ENCODE data around the gene C5AR2. TPM values are rescaled to one million over a fixed set of nuclear protein-coding genes. Genes with fewer than 3 reads are reported as not detected.
"Not testable (repeated sequence)": the region's sequence is repeated elsewhere in the genome, so short reads cannot be mapped to it uniquely, and the experiment has no call there.

Gene C5AR2
- total RNA-seq, 1 donor from 2014 or later, result 6.4 TPM

DNA sequence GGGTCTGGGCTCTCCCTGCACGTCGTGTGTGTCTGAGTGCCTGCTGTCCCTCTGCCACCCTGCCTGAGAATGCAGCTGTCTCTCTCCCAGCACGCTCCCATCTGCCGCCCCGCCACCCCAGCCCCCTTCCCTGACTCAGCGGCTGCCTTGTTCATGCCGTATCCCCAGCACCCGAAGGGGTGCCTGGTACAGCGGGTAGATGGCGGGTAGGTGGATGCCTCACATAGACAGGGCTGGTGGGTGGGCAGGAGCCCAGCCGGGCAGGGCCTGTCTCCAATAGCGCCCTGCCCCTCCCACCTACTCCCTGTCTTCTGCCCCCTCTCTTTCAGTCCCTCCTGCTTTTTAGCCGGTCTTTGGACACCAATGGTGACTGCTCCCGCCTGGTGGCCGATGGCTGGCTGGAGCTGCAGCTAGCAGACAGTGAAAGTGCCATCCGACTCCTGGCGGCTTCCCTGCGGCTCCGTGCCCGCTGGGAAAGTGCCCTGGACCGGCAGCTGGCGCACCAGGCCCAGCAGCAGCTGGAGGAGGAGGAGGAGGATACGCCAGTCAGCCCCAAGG lies 47.5 kb downstream of the C5AR2 start:
- TF ChIP-seq, protein P1, sequence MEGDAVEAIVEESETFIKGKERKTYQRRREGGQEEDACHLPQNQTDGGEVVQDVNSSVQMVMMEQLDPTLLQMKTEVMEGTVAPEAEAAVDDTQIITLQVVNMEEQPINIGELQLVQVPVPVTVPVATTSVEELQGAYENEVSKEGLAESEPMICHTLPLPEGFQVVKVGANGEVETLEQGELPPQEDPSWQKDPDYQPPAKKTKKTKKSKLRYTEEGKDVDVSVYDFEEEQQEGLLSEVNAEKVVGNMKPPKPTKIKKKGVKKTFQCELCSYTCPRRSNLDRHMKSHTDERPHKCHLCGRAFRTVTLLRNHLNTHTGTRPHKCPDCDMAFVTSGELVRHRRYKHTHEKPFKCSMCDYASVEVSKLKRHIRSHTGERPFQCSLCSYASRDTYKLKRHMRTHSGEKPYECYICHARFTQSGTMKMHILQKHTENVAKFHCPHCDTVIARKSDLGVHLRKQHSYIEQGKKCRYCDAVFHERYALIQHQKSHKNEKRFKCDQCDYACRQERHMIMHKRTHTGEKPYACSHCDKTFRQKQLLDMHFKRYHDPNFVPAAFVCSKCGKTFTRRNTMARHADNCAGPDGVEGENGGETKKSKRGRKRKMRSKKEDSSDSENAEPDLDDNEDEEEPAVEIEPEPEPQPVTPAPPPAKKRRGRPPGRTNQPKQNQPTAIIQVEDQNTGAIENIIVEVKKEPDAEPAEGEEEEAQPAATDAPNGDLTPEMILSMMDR (IDR thresholded peaks at IDR 0.05), result no peak
- Histone ChIP-seq H3K27me3 (ENCODE audit: low read depth) (no peaks in the 10 kb centered on the region), H3K9me3 (no peaks in the 10 kb centered on the region), H3K4me3 (no peak overlapping the region), H3K4me1 (no peaks in the 10 kb centered on the region), H3K36me3 (peaks cover 78% of the 10 kb centered on the region), H3K27ac (no peak overlapping the region)
- intact Hi-C loops (cut with DNase I), result no loop called here
- no peak for DNase-seq
- no peak for ATAC-seq

DNA sequence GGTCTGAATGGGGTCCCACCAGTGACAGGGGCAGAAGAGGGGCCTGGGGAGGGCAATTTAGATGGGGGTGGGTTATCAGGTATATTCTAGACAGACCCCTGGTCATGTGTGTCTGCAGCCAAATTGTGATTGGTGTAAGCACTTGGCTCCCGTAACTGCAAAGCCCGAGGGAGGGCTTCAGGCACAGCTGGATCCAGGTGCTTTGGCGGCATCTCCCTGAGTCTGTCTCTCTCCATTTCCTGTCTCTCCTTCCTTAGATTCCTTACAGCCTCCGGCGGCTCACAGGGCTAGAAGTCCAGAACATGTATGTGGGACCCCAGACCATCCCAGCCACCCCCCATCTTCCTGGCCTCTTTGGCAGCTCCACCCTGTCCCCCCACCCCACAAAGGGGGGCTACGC lies 48.6 kb downstream of the C5AR2 start:
- peaks cover 67% of the 10 kb centered on the region for H3K36me3 ChIP-seq
- H3K4me1 ChIP-seq, result no peaks in the 10 kb centered on the region
- H3K27ac ChIP-seq, result no peak overlapping the region
- TF ChIP-seq, protein P1 (IDR thresholded peaks at IDR 0.05), result no peak
- DNase-seq (no peak), ATAC-seq (no peak)
- H3K27me3 ChIP-seq (ENCODE audit: low read depth), result no peaks in the 10 kb centered on the region
- intact Hi-C loops (cut with DNase I), result no loop called here
- H3K9me3 ChIP-seq, result no peaks in the 10 kb centered on the region
- no peak overlapping the region for H3K4me3 ChIP-seq

DNA sequence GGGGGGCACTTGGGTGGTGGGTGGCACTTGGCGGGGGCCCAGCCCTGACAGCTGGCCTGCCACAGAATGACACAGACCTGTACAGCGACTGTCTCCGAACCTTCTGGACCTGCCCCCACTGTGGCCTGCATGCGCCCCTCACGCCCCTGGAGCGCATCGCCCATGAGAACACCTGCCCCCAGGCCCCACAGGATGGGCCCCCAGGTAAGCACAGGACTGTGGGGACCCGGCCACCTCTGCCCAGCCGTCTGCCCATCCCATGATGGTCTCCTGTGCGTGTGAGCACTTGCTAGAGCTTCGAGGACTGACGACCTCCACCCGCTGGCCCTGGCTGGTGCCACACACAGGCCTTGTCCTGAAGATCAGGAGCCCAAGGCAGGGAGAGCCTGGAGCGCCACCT lies 49.1 kb downstream of the C5AR2 start:
- no peak overlapping the region for H3K27ac ChIP-seq

DNA sequence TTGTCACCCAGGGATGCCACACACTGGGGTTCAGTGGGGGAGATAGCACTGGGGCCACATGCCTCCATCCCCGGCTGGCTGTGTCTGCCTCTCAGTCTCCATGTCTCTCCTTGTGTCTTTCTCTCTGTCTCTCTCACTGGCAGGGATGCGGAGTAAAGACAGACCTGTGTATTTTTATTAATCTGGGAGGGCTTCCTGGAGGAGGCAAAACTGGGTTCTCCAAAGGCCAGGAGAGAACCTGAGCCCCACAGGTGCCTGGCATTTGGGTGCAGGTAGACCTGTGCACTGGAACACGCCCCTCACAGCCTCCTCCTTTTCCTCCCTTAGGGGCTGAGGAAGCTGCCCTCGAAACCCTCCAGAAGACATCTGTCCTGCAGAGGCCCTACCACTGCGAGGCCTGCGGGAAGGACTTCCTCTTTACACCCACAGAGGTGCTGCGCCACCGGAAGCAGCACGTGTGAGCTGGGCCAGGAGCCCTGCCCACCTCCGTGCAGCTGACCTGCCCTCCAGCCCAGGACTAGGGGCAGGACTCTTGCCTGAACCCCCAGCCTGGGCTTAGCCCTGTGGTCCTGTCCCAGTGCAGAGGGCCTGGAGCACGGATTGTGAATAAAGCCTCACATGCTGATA lies 49.8 kb downstream of the C5AR2 start:
- H3K4me1 ChIP-seq, result no peaks in the 10 kb centered on the region
- H3K36me3 ChIP-seq, result peaks cover 55% of the 10 kb centered on the region
- ATAC-seq, result peak; percentile 42 to 63
- TF ChIP-seq, protein P1 (IDR thresholded peaks at IDR 0.05), result no peak
- intact Hi-C loops (cut with DNase I), result no loop called here
- H3K9me3 ChIP-seq, result no peaks in the 10 kb centered on the region
- H3K27me3 ChIP-seq (ENCODE audit: low read depth), result no peaks in the 10 kb centered on the region
- peak overlapping the region; percentile 11 for H3K27ac ChIP-seq
- no peak overlapping the region for H3K4me3 ChIP-seq
- DNase-seq, result peak; percentile 80

More for the DNA sequence above, 49.1 kb downstream of the C5AR2 start:
- Histone ChIP-seq H3K27me3 (ENCODE audit: low read depth) (no peaks in the 10 kb centered on the region), H3K9me3 (no peaks in the 10 kb centered on the region), H3K4me1 (no peaks in the 10 kb centered on the region), H3K4me3 (no peak overlapping the region), H3K36me3 (peaks cover 62% of the 10 kb centered on the region)
- ATAC-seq (no peak), DNase-seq (no peak)
- intact Hi-C loops (cut with DNase I), result no loop called here
- TF ChIP-seq, protein P1 (IDR thresholded peaks at IDR 0.05), result no peak

DNA sequence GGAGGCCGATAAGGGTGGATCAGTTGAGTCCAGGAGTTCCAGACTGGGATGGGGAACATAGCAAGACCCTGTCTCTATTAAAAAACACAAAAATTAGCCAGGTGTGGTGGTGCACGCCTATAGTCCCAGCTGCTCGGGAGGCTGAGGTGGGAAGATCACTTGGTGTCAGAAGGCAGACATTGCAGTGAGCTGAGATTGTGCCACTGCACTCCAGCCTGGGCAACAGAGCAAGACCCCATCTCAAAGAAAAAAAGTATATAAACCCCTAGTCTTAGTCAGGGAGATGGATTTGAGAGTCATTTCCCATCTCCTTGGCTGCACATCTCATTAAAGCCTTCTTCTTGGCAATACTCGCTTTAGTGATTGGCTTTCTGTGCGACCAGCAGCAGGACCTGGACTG lies 51.9 kb downstream of the C5AR2 start:
- H3K4me3 ChIP-seq; H3K27ac ChIP-seq; H3K27me3 ChIP-seq (ENCODE audit: low read depth); DNase-seq; H3K9me3 ChIP-seq; H3K4me1 ChIP-seq; ATAC-seq; intact Hi-C loops (cut with DNase I): not testable (repeated sequence)
- H3K36me3 ChIP-seq, result peaks cover 36% of the 10 kb centered on the region

DNA sequence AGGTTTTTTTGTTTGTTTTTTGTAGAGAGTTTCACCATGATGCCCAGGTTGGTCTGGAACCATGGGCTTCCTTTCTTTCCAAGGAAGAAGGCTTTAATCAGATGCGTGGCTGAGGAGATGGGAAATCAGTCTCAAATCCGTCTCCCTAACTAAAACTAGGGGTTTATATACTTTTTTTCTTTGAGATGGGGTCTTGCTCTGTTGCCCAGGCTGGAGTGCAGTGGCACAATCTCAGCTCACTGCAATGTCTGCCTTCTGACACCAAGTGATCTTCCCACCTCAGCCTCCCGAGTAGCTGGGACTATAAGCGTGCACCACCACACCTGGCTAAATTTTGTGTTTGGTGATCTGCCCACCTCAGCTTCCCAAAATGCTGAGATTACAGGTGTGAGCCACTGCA lies 52.6 kb downstream of the C5AR2 start:
- peaks cover 30% of the 10 kb centered on the region for H3K36me3 ChIP-seq
- H3K27ac ChIP-seq; DNase-seq; ATAC-seq; H3K4me1 ChIP-seq; H3K9me3 ChIP-seq; H3K4me3 ChIP-seq; intact Hi-C loops (cut with DNase I); H3K27me3 ChIP-seq (ENCODE audit: low read depth): not testable (repeated sequence)

DNA sequence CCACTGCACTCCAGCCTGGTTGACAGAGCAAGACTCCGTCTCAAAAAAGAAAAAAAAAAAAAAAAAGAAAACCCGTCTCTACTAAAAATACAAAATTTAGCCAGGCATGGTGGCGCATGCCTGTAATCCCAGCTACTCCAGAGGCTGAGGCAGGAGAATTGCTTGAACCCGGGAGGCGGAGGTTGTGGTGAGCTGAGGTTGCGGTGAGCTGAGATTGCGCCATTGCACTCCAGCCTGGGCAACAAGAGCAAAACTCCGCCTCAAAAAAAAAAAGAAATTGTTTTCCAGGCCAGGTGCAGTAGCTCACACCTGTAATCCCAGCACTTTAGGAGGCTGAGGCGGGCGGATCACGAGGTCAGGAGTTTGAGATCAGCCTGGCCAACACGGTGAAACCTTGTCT lies 54.6 kb downstream of the C5AR2 start:
- H3K9me3 ChIP-seq; DNase-seq; intact Hi-C loops (cut with DNase I); ATAC-seq; H3K4me1 ChIP-seq; H3K27me3 ChIP-seq (ENCODE audit: low read depth); H3K36me3 ChIP-seq; H3K4me3 ChIP-seq; H3K27ac ChIP-seq: not testable (repeated sequence)

DNA sequence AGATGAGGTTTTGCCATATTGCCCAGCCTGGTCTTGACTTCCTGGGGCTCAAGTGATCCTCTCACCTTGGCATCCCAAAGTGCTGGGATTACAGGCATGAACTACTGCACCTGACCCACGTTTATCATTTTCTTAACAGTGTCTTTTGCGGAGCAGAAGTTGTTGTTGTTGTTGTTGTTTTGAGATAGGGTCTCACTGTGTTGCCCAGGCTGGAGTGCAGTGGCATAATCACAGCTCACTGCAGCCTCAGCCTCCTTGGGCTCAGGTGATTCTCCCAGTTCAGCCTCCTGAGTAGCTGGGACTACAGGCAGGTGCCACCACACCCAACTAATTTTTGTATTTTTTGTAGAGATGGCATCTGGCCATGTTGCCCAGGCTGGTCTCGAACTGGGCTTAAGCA lies 55.6 kb downstream of the C5AR2 start:
- H3K36me3 ChIP-seq; H3K27me3 ChIP-seq (ENCODE audit: low read depth); H3K4me1 ChIP-seq; H3K9me3 ChIP-seq; intact Hi-C loops (cut with DNase I); H3K4me3 ChIP-seq; DNase-seq; ATAC-seq; H3K27ac ChIP-seq: not testable (repeated sequence)

DNA sequence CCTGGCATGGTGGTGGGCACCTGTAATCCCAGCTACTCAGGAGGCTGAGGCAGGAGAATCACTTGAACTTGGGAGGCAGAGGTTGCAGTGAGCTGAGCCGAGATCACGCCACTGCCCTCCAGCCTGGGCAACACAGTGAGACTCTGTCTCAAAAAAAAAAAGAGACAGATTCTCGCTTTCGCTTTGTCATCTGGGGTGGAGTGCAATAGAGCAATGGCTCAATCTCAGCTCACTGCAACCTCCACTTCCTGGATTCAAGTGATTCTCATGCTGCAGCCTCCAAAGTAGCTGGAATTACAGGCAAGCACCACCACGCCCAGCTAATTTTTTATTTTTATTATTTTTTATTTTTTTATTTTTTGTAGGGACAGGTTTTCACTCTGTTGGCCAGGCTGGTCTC lies 56.7 kb downstream of the C5AR2 start:
- H3K27me3 ChIP-seq (ENCODE audit: low read depth); H3K4me3 ChIP-seq; H3K9me3 ChIP-seq; H3K4me1 ChIP-seq; intact Hi-C loops (cut with DNase I); DNase-seq; H3K36me3 ChIP-seq: not testable (repeated sequence)
- H3K27ac ChIP-seq, result peak overlapping the region; percentile 67
- peak; percentile 67 to 73 for ATAC-seq

Measured in lower lobe of right lung (tissue), 2 donors.